Stomach (tissue), 4 donors: Measurements from ENCODE around the gene SHISA4.

Source experiments
- CTCF ChIP-seq, 7 experiments: fragments of 450-650 bp in 4 of 7; fragments of 200-600 bp in 3 of 7; sonication (generic) in 3 of 7; IDR thresholded peaks; one replicate each; pipeline ENCODE4 v1.5.1; 2016 to 2019; ENCODE audit warnings: antibody characterized with exemption in 7 of 7, control low read depth in 2 of 7, mild to moderate bottlenecking in 1 of 7
- EP300 ChIP-seq: sonication (generic); formaldehyde crosslinking; IDR thresholded peaks from one replicate; pipeline ENCODE4 v1.6.1; 2017; ENCODE audit warnings: antibody characterized with exemption
- POLR2A ChIP-seq, 4 donors: fragments of 450-650 bp; IDR thresholded peaks; one replicate each; pipeline ENCODE4 v1.6.1; 2016; ENCODE audit warnings: antibody characterized with exemption in 4 of 4, control low read depth in 2 of 4, mild to moderate bottlenecking in 1 of 4, moderate library complexity in 1 of 4
- POLR2AphosphoS5 ChIP-seq, 3 donors: sonication (generic); formaldehyde crosslinking; IDR thresholded peaks; one replicate each; pipeline ENCODE4 v1.6.1; 2016; ENCODE audit warnings: antibody characterized with exemption in 3 of 3

- no peak for TF ChIP-seq CTCF (IDR thresholded peaks at IDR 0.05)
- no peak for TF ChIP-seq POLR2A (IDR thresholded peaks at IDR 0.05)
- no peak for TF ChIP-seq EP300
- no peak for TF ChIP-seq POLR2AphosphoS5 (IDR thresholded peaks at IDR 0.05)
Measured at GRCh38 chr1:201849372-201850052, 39.2 kb upstream of the SHISA4 start.
